Memory B cell (primary cell): Measurements from ENCODE around the gene RADIL.

Experiments used
- ATAC-seq: fragments of 150-1000 bp; cut with Tn5 transposase; 2 replicates; pipeline ENCODE4 v1.10.0; 2021; ENCODE audit warnings: low read depth, mild to moderate bottlenecking, moderate library complexity
- DNase-seq, 2 donors: peaks; one replicate each; pipeline ENCODE4 v3.0.0; 2022; ENCODE audit warnings: low spot score in 2 of 2
- H3K27ac Mint-ChIP-seq: one replicate; pipeline ENCODE4 v1.8.0; 2022; ENCODE audit warnings: mild to moderate bottlenecking, moderate library complexity, mixed read lengths
- H3K27me3 Mint-ChIP-seq: one replicate; pipeline ENCODE4 v1.8.0; 2022; ENCODE audit warnings: mixed read lengths
- H3K36me3 Mint-ChIP-seq: one replicate; pipeline ENCODE4 v1.8.0; 2022; ENCODE audit warnings: mild to moderate bottlenecking, mixed read lengths
- H3K4me1 Mint-ChIP-seq: one replicate; pipeline ENCODE4 v1.8.0; 2022; ENCODE audit warnings: mixed read lengths
- H3K4me3 Mint-ChIP-seq: one replicate; pipeline ENCODE4 v1.8.0; 2022; ENCODE audit warnings: mild to moderate bottlenecking, moderate library complexity, mixed read lengths
- H3K9me3 Mint-ChIP-seq: one replicate; pipeline ENCODE4 v1.8.0; 2022; ENCODE audit warnings: mixed read lengths

The RADIL gene

GRCh38 chr7:4851459-4852422, 31.8 kb downstream of the RADIL start:
- no peaks in the 10 kb centered on the region for H3K9me3 Mint-ChIP-seq
- H3K27me3 Mint-ChIP-seq, result peaks cover 12% of the 10 kb centered on the region
- no peaks in the 10 kb centered on the region for H3K36me3 Mint-ChIP-seq
- DNase-seq, result no peak
- H3K4me1 Mint-ChIP-seq, result no peaks in the 10 kb centered on the region
- no peak for ATAC-seq
- no peak overlapping the region for H3K4me3 Mint-ChIP-seq
- no peak overlapping the region for H3K27ac Mint-ChIP-seq

- DNase-seq (no peak), ATAC-seq (no peak)
- Mint-ChIP-seq H3K36me3 (no peaks in the 10 kb centered on the region), H3K4me1 (no peaks in the 10 kb centered on the region), H3K27ac (no peak overlapping the region), H3K27me3 (peaks cover 15% of the 10 kb centered on the region), H3K4me3 (no peak overlapping the region), H3K9me3 (no peaks in the 10 kb centered on the region)
These were observed 33.2 kb downstream of the RADIL start for GRCh38 chr7:4850262-4850795.

GRCh38 chr7:4849390-4849789, 34.1 kb downstream of the RADIL start:
- DNase-seq (no peak), ATAC-seq (peak; percentile 31)
- H3K36me3 Mint-ChIP-seq, result no peaks in the 10 kb centered on the region
- no peak overlapping the region for H3K4me3 Mint-ChIP-seq
- H3K4me1 Mint-ChIP-seq, result no peaks in the 10 kb centered on the region
- no peaks in the 10 kb centered on the region for H3K9me3 Mint-ChIP-seq
- H3K27ac Mint-ChIP-seq, result no peak overlapping the region
- peaks cover 13% of the 10 kb centered on the region for H3K27me3 Mint-ChIP-seq

- DNase-seq, result no peak
- H3K4me3 Mint-ChIP-seq, result no peak overlapping the region
- no peaks in the 10 kb centered on the region for H3K36me3 Mint-ChIP-seq
These were observed 37.8 kb downstream of the RADIL start for GRCh38 chr7:4845740-4846142.

GRCh38 chr7:4842319-4843064, 41.0 kb downstream of the RADIL start:
- Mint-ChIP-seq H3K36me3 (no peaks in the 10 kb centered on the region), H3K27ac (no peak overlapping the region), H3K4me3 (no peak overlapping the region), H3K4me1 (no peaks in the 10 kb centered on the region), H3K27me3 (peaks cover 15% of the 10 kb centered on the region), H3K9me3 (no peaks in the 10 kb centered on the region)
- ATAC-seq (no peak), DNase-seq (no peak)

More at GRCh38 chr7:4845740-4846142, 37.8 kb downstream of the RADIL start:
- H3K9me3 Mint-ChIP-seq, result no peaks in the 10 kb centered on the region
- H3K27ac Mint-ChIP-seq, result no peak overlapping the region
- peaks cover 18% of the 10 kb centered on the region for H3K27me3 Mint-ChIP-seq
- H3K4me1 Mint-ChIP-seq, result no peaks in the 10 kb centered on the region
- ATAC-seq, result no peak

GRCh38 chr7:4841836-4842235, 41.7 kb downstream of the RADIL start:
- H3K27me3 Mint-ChIP-seq, result peaks cover 12% of the 10 kb centered on the region
- no peak for ATAC-seq
- H3K4me1 Mint-ChIP-seq, result no peaks in the 10 kb centered on the region

GRCh38 chr7:4841007-4841784, 42.3 kb downstream of the RADIL start:
- Mint-ChIP-seq H3K9me3 (no peaks in the 10 kb centered on the region), H3K4me3 (no peak overlapping the region), H3K27ac (no peak overlapping the region), H3K36me3 (no peaks in the 10 kb centered on the region), H3K27me3 (peaks cover 12% of the 10 kb centered on the region), H3K4me1 (no peaks in the 10 kb centered on the region)
- ATAC-seq (no peak), DNase-seq (no peak)

More at GRCh38 chr7:4841836-4842235, 41.7 kb downstream of the RADIL start:
- no peak overlapping the region for H3K27ac Mint-ChIP-seq
- H3K36me3 Mint-ChIP-seq, result no peaks in the 10 kb centered on the region
- DNase-seq, result no peak
- no peak overlapping the region for H3K4me3 Mint-ChIP-seq
- H3K9me3 Mint-ChIP-seq, result no peaks in the 10 kb centered on the region

- Mint-ChIP-seq H3K27me3 (peaks cover 8% of the 10 kb centered on the region), H3K27ac (no peak overlapping the region), H3K4me1 (no peaks in the 10 kb centered on the region), H3K4me3 (no peak overlapping the region), H3K36me3 (no peaks in the 10 kb centered on the region), H3K9me3 (no peaks in the 10 kb centered on the region)
- ATAC-seq (no peak), DNase-seq (no peak)
These were observed 43.4 kb downstream of the RADIL start for GRCh38 chr7:4840079-4840501.

- Mint-ChIP-seq H3K27me3 (peaks cover 5% of the 10 kb centered on the region), H3K4me3 (no peak overlapping the region), H3K4me1 (no peaks in the 10 kb centered on the region), H3K36me3 (no peaks in the 10 kb centered on the region), H3K27ac (no peak overlapping the region), H3K9me3 (no peaks in the 10 kb centered on the region)
- no peak for ATAC-seq
- DNase-seq, result no peak
These were observed 44.7 kb downstream of the RADIL start for GRCh38 chr7:4838626-4839334.

- Mint-ChIP-seq H3K36me3 (no peaks in the 10 kb centered on the region), H3K4me1 (no peaks in the 10 kb centered on the region), H3K4me3 (no peak overlapping the region), H3K27me3 (peaks cover 5% of the 10 kb centered on the region), H3K27ac (no peak overlapping the region), H3K9me3 (no peaks in the 10 kb centered on the region)
- ATAC-seq, result no peak
- DNase-seq, result no peak
These were observed 45.5 kb downstream of the RADIL start for GRCh38 chr7:4837803-4838625.

GRCh38 chr7:4837041-4837802, 46.3 kb downstream of the RADIL start:
- Mint-ChIP-seq H3K4me3 (no peak overlapping the region), H3K27ac (no peak overlapping the region), H3K9me3 (no peaks in the 10 kb centered on the region), H3K4me1 (no peaks in the 10 kb centered on the region), H3K36me3 (no peaks in the 10 kb centered on the region), H3K27me3 (peaks cover 3% of the 10 kb centered on the region)
- no peak for DNase-seq
- ATAC-seq, result no peak

GRCh38 chr7:4836206-4836661, 47.3 kb downstream of the RADIL start:
- ATAC-seq (no peak), DNase-seq (no peak)
- H3K27ac Mint-ChIP-seq, result no peak overlapping the region
- peaks cover 4% of the 10 kb centered on the region for H3K27me3 Mint-ChIP-seq
- no peak overlapping the region for H3K4me3 Mint-ChIP-seq
- H3K9me3 Mint-ChIP-seq, result no peaks in the 10 kb centered on the region
- H3K36me3 Mint-ChIP-seq, result no peaks in the 10 kb centered on the region
- no peaks in the 10 kb centered on the region for H3K4me1 Mint-ChIP-seq
